Neuronal stem cell (in vitro differentiated cells): ENCODE measurements around the gene GOSR1.
"Not testable (repeated sequence)": the region's sequence is repeated elsewhere in the genome, so short reads cannot be mapped to it uniquely, and the experiment has no call there.

Source experiments
- DNase-seq: peaks from one replicate; pipeline ENCODE4 v3.0.0-alpha.2; 2013; ENCODE audit warnings: low spot score
- H2AFZ ChIP-seq: one replicate; pipeline ENCODE4 v1.6.1; 2013; ENCODE audit warnings: mild to moderate bottlenecking, low read length, inconsistent platforms
- H2AK5ac ChIP-seq: 2 replicates; pipeline ENCODE4 v1.6.1; 2013; ENCODE audit warnings: low read depth, mild to moderate bottlenecking, inconsistent platforms, low read length, moderate library complexity, mixed read lengths
- H2BK120ac ChIP-seq: 2 replicates; pipeline ENCODE4 v1.6.1; 2013; ENCODE audit warnings: low read depth, mild to moderate bottlenecking, inconsistent platforms, low read length, moderate library complexity, mixed read lengths
- H2BK12ac ChIP-seq: one replicate; pipeline ENCODE4 v1.6.1; 2013; ENCODE audit warnings: low read length, inconsistent platforms
- H2BK15ac ChIP-seq: 2 replicates; pipeline ENCODE4 v1.6.1; 2013; ENCODE audit warnings: mild to moderate bottlenecking, low read length, inconsistent platforms, mixed read lengths
- H2BK5ac ChIP-seq: one replicate; pipeline ENCODE4 v1.6.1; 2013; ENCODE audit warnings: inconsistent platforms, mild to moderate bottlenecking, low read length, moderate library complexity
- H3K14ac ChIP-seq: one replicate; pipeline ENCODE4 v1.6.1; 2013; ENCODE audit warnings: low read length, inconsistent platforms
- H3K18ac ChIP-seq: 2 replicates; pipeline ENCODE4 v1.6.1; 2013; ENCODE audit warnings: low read length, inconsistent platforms
- H3K23ac ChIP-seq: 2 replicates; pipeline ENCODE4 v1.6.1; 2013; ENCODE audit warnings: low read depth, mild to moderate bottlenecking, mixed read lengths, low read length, inconsistent platforms; ENCODE audit not compliant: poor library complexity
- H3K27ac ChIP-seq: replicated peaks from 3 replicates; pipeline ENCODE4 v1.5.1; 2013; ENCODE audit warnings: low read length, inconsistent platforms
- H3K27me3 ChIP-seq, 3 experiments: 2 replicates each; pipeline ENCODE4 v1.6.1; 2013; ENCODE audit warnings: low read length in 3 of 3, mild to moderate bottlenecking in 2 of 3, inconsistent platforms in 1 of 3, low read depth in 1 of 3, mixed read lengths in 1 of 3, moderate library complexity in 1 of 3; ENCODE audit not compliant: control insufficient read depth in 3 of 3, insufficient read depth in 3 of 3
- H3K36me3 ChIP-seq, 2 donors: replicated peaks in 1 of 2; 2 replicates each; pipeline ENCODE4 v1.6.1; 2013; ENCODE audit warnings: low read length in 2 of 2; ENCODE audit not compliant: control insufficient read depth in 2 of 2, insufficient read depth in 2 of 2
- H3K4ac ChIP-seq: 2 replicates; pipeline ENCODE4 v1.6.1; 2013; ENCODE audit warnings: inconsistent platforms, mild to moderate bottlenecking, low read length, moderate library complexity
- H3K4me1 ChIP-seq, 2 donors: 1 replicate in 1 of 2; 2 replicates in 1 of 2; pipeline ENCODE4 v1.6.1; 2013; ENCODE audit warnings: low read length in 2 of 2, low read depth in 1 of 2; ENCODE audit not compliant: control insufficient read depth in 2 of 2, insufficient read depth in 1 of 2
- H3K4me2 ChIP-seq: one replicate; pipeline ENCODE4 v1.6.1; 2013; ENCODE audit warnings: mild to moderate bottlenecking, low read length, inconsistent platforms; ENCODE audit not compliant: insufficient read depth, poor library complexity, severe bottlenecking
- H3K4me3 ChIP-seq, 2 donors: 2 replicates each; pipeline ENCODE4 v1.5.1; 2013; ENCODE audit warnings: low read length in 2 of 2, mild to moderate bottlenecking in 2 of 2, inconsistent platforms in 1 of 2, moderate library complexity in 1 of 2
- H3K79me1 ChIP-seq: one replicate; pipeline ENCODE4 v1.6.1; 2013; ENCODE audit warnings: low read depth, mild to moderate bottlenecking, inconsistent platforms, low read length, moderate library complexity
- H3K9ac ChIP-seq: one replicate; pipeline ENCODE4 v1.6.1; 2013; ENCODE audit warnings: mild to moderate bottlenecking, low read depth, low read length, inconsistent platforms; ENCODE audit not compliant: poor library complexity
- H3K9me3 ChIP-seq, 2 donors: replicated peaks in 1 of 2; 2 replicates each; pipeline versions ENCODE3 to v1.6.1; 2013; ENCODE audit warnings: low read length in 2 of 2, mild to moderate bottlenecking in 2 of 2, inconsistent platforms in 1 of 2, low read depth in 1 of 2, mixed read lengths in 1 of 2, moderate library complexity in 1 of 2; ENCODE audit not compliant: control insufficient read depth in 2 of 2, insufficient read depth in 1 of 2
- H4K8ac ChIP-seq: one replicate; pipeline ENCODE4 v1.6.1; 2013; ENCODE audit warnings: low read depth, mild to moderate bottlenecking, inconsistent platforms, low read length, moderate library complexity
- H4K91ac ChIP-seq: one replicate; pipeline ENCODE4 v1.6.1; 2013; ENCODE audit warnings: low read length, low read depth, mild to moderate bottlenecking, inconsistent platforms; ENCODE audit not compliant: poor library complexity
- WGBS, 2 donors: extraction: QIAGEN DNeasy Blood & Tissue Kit; methylation state at CpG; one replicate each; pipeline ENCODE4 v1.1.7; 2013; ENCODE audit warnings: missing lambda C conversion rate in 2 of 2, mixed read lengths in 1 of 2; ENCODE audit not compliant: insufficient read length in 2 of 2, insufficient replicate concordance in 1 of 2; ENCODE audit errors: extremely low coverage in 2 of 2; 5-methylcytosine and 5-hydroxymethylcytosine counted together

Gene GOSR1

DNA sequence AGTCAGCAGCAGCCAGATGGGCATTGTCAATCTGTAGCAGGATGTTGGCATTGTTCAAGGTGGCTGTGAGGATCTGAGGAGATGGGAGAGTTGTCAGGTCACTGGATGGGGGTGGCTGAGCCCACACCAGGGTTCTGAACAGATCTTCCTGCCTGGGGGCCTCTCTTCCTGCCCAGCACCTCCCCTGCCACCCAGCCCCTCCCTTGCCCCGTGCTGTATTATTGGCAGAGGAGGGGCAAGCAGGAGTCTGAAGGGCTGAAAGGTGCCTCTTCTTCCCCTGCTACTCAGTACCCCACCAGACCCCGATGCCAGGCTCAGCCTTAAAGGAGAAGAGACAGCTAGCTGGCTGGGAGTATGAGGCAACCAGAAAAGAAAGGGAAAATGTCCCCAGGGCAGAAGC lies 93.0 kb downstream of the GOSR1 start:
- no peak overlapping the region for H4K8ac ChIP-seq

DNA sequence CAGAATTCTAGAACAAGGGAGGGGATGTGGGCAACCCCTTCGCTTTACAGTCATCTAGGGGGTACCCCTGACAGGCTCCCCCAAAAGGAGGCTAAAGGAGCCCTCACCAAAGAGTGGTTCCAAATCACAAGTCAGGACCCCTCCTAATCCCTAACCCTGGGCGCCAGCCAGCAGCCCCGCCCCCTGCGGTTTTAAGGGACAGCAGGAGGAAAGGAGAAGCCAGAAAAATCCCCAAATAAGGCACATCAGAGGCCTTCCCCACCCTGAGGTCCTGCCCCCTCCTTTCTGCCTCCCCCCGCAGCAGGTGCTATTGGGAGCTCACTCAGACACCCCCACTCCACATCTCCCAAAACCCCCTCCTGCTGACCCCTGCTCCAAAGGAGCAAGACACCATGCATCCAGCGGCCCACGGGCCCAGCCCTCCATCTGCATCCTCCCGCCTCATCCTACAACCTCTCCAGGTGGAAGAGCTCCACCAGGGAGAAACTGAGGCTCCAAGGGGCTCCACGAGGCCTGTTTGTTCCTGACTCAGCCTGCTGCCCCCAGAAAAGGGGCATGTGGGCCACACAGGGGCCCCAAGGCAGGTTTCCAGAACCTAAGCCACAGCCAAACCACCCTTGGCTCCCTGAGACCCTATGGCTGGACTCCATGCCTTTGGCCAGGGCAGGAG lies 93.5 kb downstream of the GOSR1 start:
- peak overlapping the region; percentile 66 for H2BK5ac ChIP-seq
- H3K9ac ChIP-seq, result no peak overlapping the region
- H3K4me1 ChIP-seq, result peaks cover 3 to 9% of the 10 kb centered on the region in 2 donors
- no CpG with 5 or more reads among the region's 9 CpGs for WGBS, 2 donors
- no peaks in the 10 kb centered on the region for H3K79me1 ChIP-seq
- H2BK120ac ChIP-seq, result no peak overlapping the region
- H3K14ac ChIP-seq, result no peak overlapping the region
- H3K36me3 ChIP-seq, result no peaks in the 10 kb centered on the region
- no peak overlapping the region for H3K4me2 ChIP-seq
- no peak overlapping the region for H3K23ac ChIP-seq
- H3K9me3 ChIP-seq, result no peaks in the 10 kb centered on the region
- H2BK12ac ChIP-seq, result no peak overlapping the region
- no peak overlapping the region for H3K18ac ChIP-seq
- H2BK15ac ChIP-seq, result peak overlapping the region; percentile 43
- no peak overlapping the region for H2AK5ac ChIP-seq
- no peak overlapping the region for H3K4me3 ChIP-seq
- no peak overlapping the region for H3K4ac ChIP-seq
- no peak for DNase-seq
- no peak overlapping the region for H4K91ac ChIP-seq
- no peak overlapping the region for H4K8ac ChIP-seq
- H3K27me3 ChIP-seq, result peaks cover 0 to 7% (median 0%) of the 10 kb centered on the region in 3 experiments
- no peak overlapping the region for H2AFZ ChIP-seq
- H3K27ac ChIP-seq, result no peak overlapping the region

More for the DNA sequence above, 93.0 kb downstream of the GOSR1 start:
- Histone ChIP-seq H3K79me1 (no peaks in the 10 kb centered on the region), H3K14ac (no peak overlapping the region), H3K4ac (no peak overlapping the region), H4K91ac (no peak overlapping the region), H3K18ac (peak overlapping the region; percentile 64), H2AK5ac (no peak overlapping the region), H3K36me3 (no peaks in the 10 kb centered on the region), H3K27me3 (peaks cover 0 to 7% (median 0%) of the 10 kb centered on the region in 3 experiments), H2BK15ac (peak overlapping the region; percentile 3), H3K9ac (no peak overlapping the region), H3K9me3 (no peaks in the 10 kb centered on the region), H2BK5ac (no peak overlapping the region), H3K4me3 (no peak overlapping the region), H3K27ac (no peak overlapping the region), H2AFZ (no peak overlapping the region), H3K4me2 (no peak overlapping the region), H3K23ac (no peak overlapping the region), H2BK120ac (no peak overlapping the region), H2BK12ac (no peak overlapping the region), H3K4me1 (peaks cover 3 to 9% of the 10 kb centered on the region in 2 donors)
- WGBS, 2 donors, result no CpG with 5 or more reads among the region's 2 CpGs
- DNase-seq, result no peak

DNA sequence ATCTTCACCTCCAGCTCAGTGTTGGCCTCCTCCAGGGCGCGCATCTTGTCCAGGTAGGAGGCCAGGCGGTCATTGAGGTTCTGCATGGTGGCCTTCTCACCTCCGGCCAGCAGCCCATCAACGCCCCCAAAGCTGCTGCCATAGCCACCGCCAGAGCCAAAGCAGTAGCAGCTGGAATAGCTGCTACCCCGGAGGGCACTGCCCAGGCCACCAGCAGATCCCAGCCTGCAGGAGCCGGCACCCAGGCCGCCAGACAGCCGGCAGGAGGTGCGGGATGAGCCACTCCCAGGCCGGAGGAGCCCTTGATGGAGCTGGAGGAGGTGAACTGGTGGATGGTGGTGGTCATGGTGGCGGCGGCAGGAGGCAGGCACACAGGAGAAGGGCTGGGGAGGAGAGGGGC lies 94.2 kb downstream of the GOSR1 start:
- peak overlapping the region; percentile 66 for H2BK5ac ChIP-seq
- H3K27ac ChIP-seq, H2AFZ ChIP-seq, H3K23ac ChIP-seq, H3K14ac ChIP-seq, H4K8ac ChIP-seq, H3K9ac ChIP-seq, H3K4me3 ChIP-seq, DNase-seq, H3K79me1 ChIP-seq, H3K4me2 ChIP-seq, H3K9me3 ChIP-seq, H4K91ac ChIP-seq, H2BK15ac ChIP-seq, H3K4me1 ChIP-seq, H2BK120ac ChIP-seq, H3K36me3 ChIP-seq, H3K27me3 ChIP-seq, H3K4ac ChIP-seq, H2BK12ac ChIP-seq: not testable (repeated sequence)
- no CpG with 5 or more reads among the region's 14 CpGs for WGBS, 2 donors
- H3K18ac ChIP-seq, result peak overlapping the region; percentile 8
- peak overlapping the region; percentile 28 for H2AK5ac ChIP-seq

DNA sequence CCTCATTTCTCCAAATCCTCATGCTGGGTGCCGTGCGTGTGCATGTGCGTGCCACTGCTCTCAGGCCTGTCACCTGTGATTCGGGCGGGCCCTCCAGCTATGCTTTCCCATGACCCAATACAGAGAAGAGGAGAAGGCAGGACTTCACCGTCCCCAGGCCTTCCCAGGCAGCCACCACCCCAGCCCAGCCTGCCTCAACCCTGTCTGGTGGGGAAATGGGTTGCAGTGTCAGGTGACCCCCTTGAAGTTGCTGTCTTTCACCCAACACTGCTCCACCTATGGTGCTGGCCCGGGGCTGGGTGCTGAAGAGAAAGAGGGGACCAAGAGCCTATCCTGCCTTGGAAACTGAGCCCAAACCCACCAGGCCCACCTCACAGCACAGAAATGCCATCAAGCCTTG lies 94.7 kb downstream of the GOSR1 start:
- Histone ChIP-seq H3K36me3 (no peaks in the 10 kb centered on the region), H2BK12ac (no peak overlapping the region), H3K27ac (no peak overlapping the region), H2BK15ac (peak overlapping the region; percentile 92), H3K27me3 (peaks cover 0 to 7% (median 0%) of the 10 kb centered on the region in 3 experiments), H3K18ac (peak overlapping the region; percentile 8), H3K9ac (peak overlapping the region; percentile 44), H3K14ac (peak overlapping the region; percentile 63), H4K8ac (no peak overlapping the region), H3K79me1 (peaks cover 2% of the 10 kb centered on the region), H4K91ac (no peak overlapping the region), H2AK5ac (peak overlapping the region; percentile 28), H3K4me2 (no peak overlapping the region), H2BK120ac (no peak overlapping the region), H2BK5ac (no peak overlapping the region), H3K4me3 (no peak overlapping the region), H3K23ac (no peak overlapping the region), H2AFZ (no peak overlapping the region), H3K4ac (no peak overlapping the region), H3K9me3 (no peaks in the 10 kb centered on the region), H3K4me1 (no peaks in the 10 kb centered on the region)
- DNase-seq, result no peak
- no CpG with 5 or more reads among the region's 7 CpGs for WGBS, 2 donors
